GM11168 (cell line): ENCODE measurements around the gene ADGRF3.
"Not testable (repeated sequence)": the region's sequence is repeated elsewhere in the genome, so short reads cannot be mapped to it uniquely, and the experiment has no call there.

Experiments used
- in situ Hi-C: fragments of 300-500 bp; cut with MboI; formaldehyde crosslinking; loops from one replicate; pipeline ENCODE4 v1.12.0; 2022; ENCODE audit warnings: low sequenced_read_pairs; ENCODE audit not compliant: unreplicated experiment

The ADGRF3 gene

GRCh38 chr2:26346454-26347053, at the start of gene ADGRF3:
Gene ADGRF3, minus strand, starts transcription at chr2:26346789. Its CDS starts 555 bp downstream, at chr2:26346234.
- in situ Hi-C loops: no loop called here

GRCh38 chr2:26395394-26395793, 48.8 kb upstream of the ADGRF3 start:
- in situ Hi-C loops: no loop called here

- in situ Hi-C loops: no loop called here
These were observed 48.1 kb upstream of the ADGRF3 start for GRCh38 chr2:26394694-26395093.

GRCh38 chr2:26387189-26387588, 40.6 kb upstream of the ADGRF3 start:
- in situ Hi-C loops: no loop called here

- in situ Hi-C loops: no loop called here
These were observed 38.0 kb upstream of the ADGRF3 start for GRCh38 chr2:26384597-26384996.

- in situ Hi-C loops: no loop called here
These were observed 37.6 kb upstream of the ADGRF3 start for GRCh38 chr2:26384183-26384582.

- in situ Hi-C loops: no loop called here
These were observed 36.0 kb upstream of the ADGRF3 start for GRCh38 chr2:26382564-26382963.

- in situ Hi-C loops: no loop called here
These were observed 33.7 kb upstream of the ADGRF3 start for GRCh38 chr2:26380281-26380680.

- in situ Hi-C loops: no loop called here
These were observed 30.2 kb upstream of the ADGRF3 start for GRCh38 chr2:26376799-26377198.

- in situ Hi-C loops: not testable (repeated sequence)
These were observed 24.3 kb upstream of the ADGRF3 start for GRCh38 chr2:26370909-26371308.

- in situ Hi-C loops: not testable (repeated sequence)
These were observed 23.1 kb upstream of the ADGRF3 start for GRCh38 chr2:26369664-26370063.

- in situ Hi-C loops: no loop called here
These were observed 20.4 kb upstream of the ADGRF3 start for GRCh38 chr2:26366957-26367356.

- in situ Hi-C loops: no loop called here
These were observed 18.1 kb upstream of the ADGRF3 start for GRCh38 chr2:26364669-26365068.

- in situ Hi-C loops: no loop called here
These were observed 17.4 kb upstream of the ADGRF3 start for GRCh38 chr2:26363958-26364357.

GRCh38 chr2:26363323-26363722, 16.7 kb upstream of the ADGRF3 start:
- in situ Hi-C loops: no loop called here

- in situ Hi-C loops: no loop called here
These were observed 13.4 kb upstream of the ADGRF3 start for GRCh38 chr2:26359886-26360473.

GRCh38 chr2:26356771-26357170, 10.2 kb upstream of the ADGRF3 start:
- in situ Hi-C loops: no loop called here

GRCh38 chr2:26356111-26356510, 9.5 kb upstream of the ADGRF3 start:
- in situ Hi-C loops: no loop called here

GRCh38 chr2:26355038-26355995, 8.7 kb upstream of the ADGRF3 start:
- in situ Hi-C loops: no loop called here

GRCh38 chr2:26354469-26354868, 7.9 kb upstream of the ADGRF3 start:
- in situ Hi-C loops: not testable (repeated sequence)

GRCh38 chr2:26352892-26353291, 6.3 kb upstream of the ADGRF3 start:
- in situ Hi-C loops: no loop called here
